Myocyte (in vitro differentiated cells): ENCODE measurements around the gene CPM. TPM values are rescaled to one million over a fixed set of nuclear protein-coding genes. Genes with fewer than 3 reads are reported as not detected.

Experiments
- DNase-seq: peaks from one replicate; pipeline ENCODE4 v3.0.0-alpha.2; 2012; ENCODE audit warnings: low read depth
- total RNA-seq: library from RNA; depleted of rRNA; stranded (reverse); fragments of >200 nt; gene quantifications from 2 replicates; pipeline ENCODE4 v1.2.3, GENCODE V29; 2014

Gene CPM
- total RNA-seq, 1 donor from 2014 or later, result 3.0 TPM

GRCh38 chr12:68880660-68881325 is 52.2 kb downstream of the CPM start:
- DNase-seq, result no peak

GRCh38 chr12:68878846-68879245 is 54.1 kb downstream of the CPM start:
- DNase-seq, result no peak

GRCh38 chr12:68878283-68878682 is 54.7 kb downstream of the CPM start:
- DNase-seq, result no peak

- DNase-seq, result no peak
Measured at GRCh38 chr12:68877583-68877982, 55.4 kb downstream of the CPM start.

GRCh38 chr12:68876461-68876860 is 56.5 kb downstream of the CPM start:
- DNase-seq, result no peak

- DNase-seq, result no peak
Measured at GRCh38 chr12:68873316-68873715, 59.7 kb downstream of the CPM start.

- DNase-seq, result no peak
Measured at GRCh38 chr12:68871921-68872320, 61.0 kb downstream of the CPM start.

GRCh38 chr12:68871396-68871795 is 61.6 kb downstream of the CPM start:
- DNase-seq, result no peak

- no peak for DNase-seq
Measured at GRCh38 chr12:68870443-68870842, 62.5 kb downstream of the CPM start.

GRCh38 chr12:68870011-68870410 is 63.0 kb downstream of the CPM start:
- no peak for DNase-seq

GRCh38 chr12:68868043-68868790 is 64.8 kb downstream of the CPM start:
- DNase-seq, result no peak

- DNase-seq, result no peak
Measured at GRCh38 chr12:68867606-68868005, 65.4 kb downstream of the CPM start.

- DNase-seq, result no peak
Measured at GRCh38 chr12:68866950-68867349, 66.0 kb downstream of the CPM start.

- no peak for DNase-seq
Measured at GRCh38 chr12:68865399-68866164, 67.4 kb downstream of the CPM start.

GRCh38 chr12:68864604-68865003 is 68.4 kb downstream of the CPM start:
- DNase-seq, result no peak

GRCh38 chr12:68863886-68864454 is 69.0 kb downstream of the CPM start:
- DNase-seq, result peak; percentile 56

- no peak for DNase-seq
Measured at GRCh38 chr12:68863109-68863770, 69.7 kb downstream of the CPM start.

- DNase-seq, result no peak
Measured at GRCh38 chr12:68861890-68862289, 71.1 kb downstream of the CPM start.

- no peak for DNase-seq
Measured at GRCh38 chr12:68856510-68856909, 76.5 kb downstream of the CPM start.

- no peak for DNase-seq
Measured at GRCh38 chr12:68855771-68856170, 77.2 kb downstream of the CPM start.

GRCh38 chr12:68855111-68855510 is 77.9 kb downstream of the CPM start:
- DNase-seq, result no peak
